Keratinocyte (primary cell): ENCODE data around the gene RASL12. TPM values are rescaled to one million over a fixed set of nuclear protein-coding genes. Genes with fewer than 3 reads are reported as not detected.

Experiments used
- DNase-seq: peaks from one replicate; pipeline ENCODE4 v3.0.0-alpha.2; 2011; ENCODE audit warnings: low read depth, missing footprints, low spot score
- FAIRE-seq: peaks from 2 replicates; lab custom pipeline; 2011; peaks lifted over from hg19 to GRCh38; lab: Jason Lieb, UNC
- H2AFZ ChIP-seq: 2 replicates; pipeline ENCODE4 v1.6.0; 2012; ENCODE audit warnings: low read length, control low read depth, inconsistent platforms; ENCODE audit not compliant: control insufficient read depth
- H3K27ac ChIP-seq: 2 replicates; pipeline ENCODE4 v1.5.1; 2011; ENCODE audit warnings: low read length; ENCODE audit not compliant: control insufficient read depth, insufficient read depth
- H3K27me3 ChIP-seq: 3 replicates; pipeline ENCODE4 v1.6.0; 2011; ENCODE audit warnings: low read length; ENCODE audit not compliant: control insufficient read depth, insufficient read depth; ENCODE audit errors: extremely low read depth
- H3K36me3 ChIP-seq, 2 experiments: 2 replicates in 1 of 2; 3 replicates in 1 of 2; pipeline ENCODE4 v1.5.1; 2011; ENCODE audit warnings: low read length in 2 of 2, mild to moderate bottlenecking in 1 of 2; ENCODE audit not compliant: control insufficient read depth in 2 of 2, insufficient read depth in 2 of 2; ENCODE audit errors: extremely low read depth in 1 of 2
- H3K4me1 ChIP-seq: 3 replicates; pipeline ENCODE4 v1.5.1; 2011; ENCODE audit warnings: low read length; ENCODE audit not compliant: control insufficient read depth, insufficient read depth; ENCODE audit errors: extremely low read depth
- H3K4me2 ChIP-seq: 3 replicates; pipeline ENCODE4 v1.6.0; 2011; ENCODE audit warnings: low read depth, low read length; ENCODE audit not compliant: control insufficient read depth, insufficient read depth; ENCODE audit errors: extremely low read depth
- H3K4me3 ChIP-seq, 3 experiments: fragments of 200-600 bp in 1 of 3; sonication (generic) in 1 of 3; 2 replicates in 2 of 3; 3 replicates in 1 of 3; pipeline ENCODE4 v1.5.1; 2011 to 2016; ENCODE audit warnings: low read length in 3 of 3, mild to moderate bottlenecking in 3 of 3, control low read depth in 2 of 3, inconsistent platforms in 1 of 3, low read depth in 1 of 3, mixed read lengths in 1 of 3, mixed run types in 1 of 3, moderate library complexity in 1 of 3; ENCODE audit not compliant: control insufficient read depth in 2 of 3, insufficient read depth in 2 of 3; ENCODE audit errors: extremely low read depth in 1 of 3
- H3K79me2 ChIP-seq: 2 replicates; pipeline ENCODE4 v1.6.0; 2012; ENCODE audit warnings: low read length; ENCODE audit not compliant: control insufficient read depth, insufficient read depth
- H3K9ac ChIP-seq: 3 replicates; pipeline ENCODE4 v1.6.0; 2011; ENCODE audit warnings: low read length; ENCODE audit not compliant: control insufficient read depth, insufficient read depth; ENCODE audit errors: extremely low read depth
- H3K9me1 ChIP-seq: 3 replicates; pipeline ENCODE4 v1.6.0; 2011; ENCODE audit warnings: low read length; ENCODE audit not compliant: control insufficient read depth, insufficient read depth; ENCODE audit errors: extremely low read depth
- H3K9me3 ChIP-seq: 2 replicates; pipeline ENCODE4 v1.5.1; 2012; ENCODE audit warnings: low read depth, low read length; ENCODE audit not compliant: control insufficient read depth
- H4K20me1 ChIP-seq: 3 replicates; pipeline ENCODE4 v1.6.0; 2011; ENCODE audit warnings: low read length; ENCODE audit not compliant: control insufficient read depth, insufficient read depth; ENCODE audit errors: extremely low read depth
- CTCF ChIP-seq, 3 experiments: IDR thresholded peaks in 1 of 3; conservative IDR thresholded peaks in 1 of 3; optimal IDR thresholded peaks in 1 of 3; 2 replicates in 2 of 3; 3 replicates in 1 of 3; pipeline versions ENCODE3 to v1.5.1; 2011; ENCODE audit warnings: low read length in 3 of 3, mild to moderate bottlenecking in 3 of 3, moderate library complexity in 2 of 3, control low read depth in 1 of 3, inconsistent platforms in 1 of 3; ENCODE audit not compliant: insufficient read depth in 2 of 3; ENCODE audit errors: extremely low read depth in 1 of 3
- EZH2 ChIP-seq: IDR thresholded peaks from one replicate; pipeline ENCODE4 v1.6.1; 2012; ENCODE audit warnings: inconsistent platforms, mild to moderate bottlenecking, low read length, moderate library complexity
- dilution Hi-C: fragments of 300-500 bp; cut with MboI; formaldehyde crosslinking; loops from one replicate; pipeline ENCODE4 v1.7.0; 2020; ENCODE audit warnings: low sequenced_read_pairs; ENCODE audit not compliant: extremely low pct_ligation_motif_present
- polyA plus RNA-seq, 5 experiments: library from polyadenylated mRNA; depleted of rRNA in 3 of 5; stranded (reverse) in 3 of 5; stranded (forward) in 1 of 5; unstranded in 1 of 5; fragments of >200 nt; gene quantifications; 1 replicate in 1 of 5; 2 replicates in 3 of 5; 3 replicates in 1 of 5; pipeline versions ENCODE4 v1.2.1 to v1.2.3, GENCODE V29; 2011 to 2012; ENCODE audit warnings: missing spikeins in 2 of 5, low read depth in 1 of 5, low replicate concordance in 1 of 5

Gene RASL12
- polyA plus RNA-seq, 1 donor (not counting 4 experiments of a cell fraction or from before 2014, with no cell fraction given), result not detected

GRCh38 chr15:65092911-65093792, 25.4 kb upstream of the RASL12 start:
- Histone ChIP-seq H3K9ac (no peak overlapping the region), H3K9me3 (no peaks in the 10 kb centered on the region), H3K27ac (no peak overlapping the region), H3K36me3 (peaks cover 3 to 6% of the 10 kb centered on the region in 2 experiments), H4K20me1 (no peaks in the 10 kb centered on the region), H2AFZ (no peak overlapping the region), H3K27me3 (no peaks in the 10 kb centered on the region), H3K4me2 (no peak overlapping the region), H3K4me1 (no peaks in the 10 kb centered on the region), H3K4me3 (no peak overlapping the region), H3K79me2 (no peaks in the 10 kb centered on the region), H3K9me1 (no peaks in the 10 kb centered on the region)
- FAIRE-seq, result no peak
- dilution Hi-C loops, result no loop called here
- no peak for DNase-seq
- TF ChIP-seq CTCF (optimal IDR thresholded peaks at IDR 0.05 in 1 of 3, IDR thresholded peaks at IDR 0.05 in 1 of 3, conservative IDR thresholded peaks at IDR 0.05 in 1 of 3; ENCODE audit: extremely low read depth in 1 of 3, insufficient read depth in 2 of 3, low read length in 3 of 3) (no peak), EZH2 (no peak)

- Histone ChIP-seq H3K27me3 (no peaks in the 10 kb centered on the region), H3K9me3 (no peaks in the 10 kb centered on the region), H2AFZ (no peak overlapping the region), H3K36me3 (peaks cover 0 to under 1% of the 10 kb centered on the region in 2 experiments), H3K27ac (no peak overlapping the region), H3K9me1 (no peaks in the 10 kb centered on the region), H3K4me3 (no peak overlapping the region), H3K4me2 (no peak overlapping the region), H3K4me1 (no peaks in the 10 kb centered on the region), H4K20me1 (no peaks in the 10 kb centered on the region), H3K79me2 (no peaks in the 10 kb centered on the region), H3K9ac (no peak overlapping the region)
- dilution Hi-C loops, result no loop called here
- no peak for DNase-seq
- no peak for FAIRE-seq
- no peak for TF ChIP-seq EZH2
- TF ChIP-seq CTCF (optimal IDR thresholded peaks at IDR 0.05 in 1 of 3, IDR thresholded peaks at IDR 0.05 in 1 of 3, conservative IDR thresholded peaks at IDR 0.05 in 1 of 3; ENCODE audit: extremely low read depth in 1 of 3, insufficient read depth in 2 of 3, low read length in 3 of 3), result no peak
Observed at GRCh38 chr15:65091946-65092770, 24.4 kb upstream of the RASL12 start.
